ENCODE results near the gene LPCAT1.

DNA sequence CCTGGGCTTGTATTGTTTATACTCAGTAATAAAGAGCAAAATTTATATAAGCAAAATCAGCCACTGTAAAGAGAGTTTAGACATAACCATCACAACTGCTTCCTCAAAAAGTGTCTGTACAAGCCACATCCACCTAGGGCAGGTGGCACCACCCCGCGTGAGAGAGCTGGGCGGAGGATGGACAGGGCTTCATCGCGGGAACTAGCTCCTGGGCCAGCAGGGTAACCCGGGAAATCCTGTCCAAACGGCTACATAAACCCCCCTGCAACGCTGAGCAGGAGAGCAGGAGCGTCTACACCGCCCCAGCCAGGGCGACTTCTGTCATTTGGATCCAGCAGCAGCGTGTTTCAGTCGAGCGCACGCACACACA, 79.8 kb downstream of the LPCAT1 start:
- TF ChIP-seq, protein P1, sequence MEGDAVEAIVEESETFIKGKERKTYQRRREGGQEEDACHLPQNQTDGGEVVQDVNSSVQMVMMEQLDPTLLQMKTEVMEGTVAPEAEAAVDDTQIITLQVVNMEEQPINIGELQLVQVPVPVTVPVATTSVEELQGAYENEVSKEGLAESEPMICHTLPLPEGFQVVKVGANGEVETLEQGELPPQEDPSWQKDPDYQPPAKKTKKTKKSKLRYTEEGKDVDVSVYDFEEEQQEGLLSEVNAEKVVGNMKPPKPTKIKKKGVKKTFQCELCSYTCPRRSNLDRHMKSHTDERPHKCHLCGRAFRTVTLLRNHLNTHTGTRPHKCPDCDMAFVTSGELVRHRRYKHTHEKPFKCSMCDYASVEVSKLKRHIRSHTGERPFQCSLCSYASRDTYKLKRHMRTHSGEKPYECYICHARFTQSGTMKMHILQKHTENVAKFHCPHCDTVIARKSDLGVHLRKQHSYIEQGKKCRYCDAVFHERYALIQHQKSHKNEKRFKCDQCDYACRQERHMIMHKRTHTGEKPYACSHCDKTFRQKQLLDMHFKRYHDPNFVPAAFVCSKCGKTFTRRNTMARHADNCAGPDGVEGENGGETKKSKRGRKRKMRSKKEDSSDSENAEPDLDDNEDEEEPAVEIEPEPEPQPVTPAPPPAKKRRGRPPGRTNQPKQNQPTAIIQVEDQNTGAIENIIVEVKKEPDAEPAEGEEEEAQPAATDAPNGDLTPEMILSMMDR (IDR thresholded peaks at IDR 0.05) = no peak
- TF ChIP-seq POLR2A (IDR thresholded peaks at IDR 0.05) = no peak

Measured in breast epithelium (tissue), 3 donors.